CD4-positive, alpha-beta memory T cell (primary cell): ENCODE measurements around the gene GADL1. TPM values are rescaled to one million over a fixed set of nuclear protein-coding genes. Genes with fewer than 3 reads are reported as not detected.

Source experiments
- CTCF ChIA-PET: fragments of 350-600 bp; sonication (Branson Sonifier 250); formaldehyde crosslinking; loops from one replicate; lab custom pipeline; 2021; ENCODE audit warnings: inconsistent platforms; ENCODE audit not compliant: partially characterized antibody; lab: Charles Lee
- POLR2A ChIA-PET: fragments of 350-600 bp; sonication (Branson Sonifier 250); formaldehyde crosslinking; loops from one replicate; lab custom pipeline; 2021; ENCODE audit not compliant: partially characterized antibody; lab: Charles Lee
- DNase-seq, 5 donors: peaks; one replicate each; pipeline versions ENCODE4 v3.0.0 to v3.0.0-alpha.2; 2020 to 2022; ENCODE audit warnings: mixed read lengths in 1 of 5
- H3K27ac ChIP-seq: one replicate; pipeline ENCODE4 v1.7.0; 2013; ENCODE audit warnings: low read depth, low read length
- H3K27me3 ChIP-seq: 2 replicates; pipeline ENCODE4 v1.7.0; 2013; ENCODE audit warnings: mild to moderate bottlenecking, low read length, moderate library complexity; ENCODE audit not compliant: insufficient read depth
- H3K36me3 ChIP-seq: 2 replicates; pipeline ENCODE4 v1.7.0; 2013; ENCODE audit warnings: mild to moderate bottlenecking, low read length, moderate library complexity; ENCODE audit not compliant: insufficient read depth
- H3K4me1 ChIP-seq: 2 replicates; pipeline ENCODE4 v1.7.0; 2013; ENCODE audit warnings: mild to moderate bottlenecking, low read length, moderate library complexity; ENCODE audit not compliant: insufficient read depth
- H3K4me3 ChIP-seq, 2 donors: one replicate each; pipeline ENCODE4 v1.7.0; 2013; ENCODE audit warnings: low read length in 2 of 2, mild to moderate bottlenecking in 1 of 2
- H3K9me3 ChIP-seq, 2 donors: one replicate each; pipeline ENCODE4 v1.7.0; 2013; ENCODE audit warnings: low read length in 2 of 2, control low read depth in 1 of 2; ENCODE audit not compliant: control insufficient read depth in 1 of 2
- H3K27ac Mint-ChIP-seq, 7 donors: one replicate each; pipeline ENCODE4 v1.8.0; 2020 to 2021; ENCODE audit warnings: mixed read lengths in 7 of 7, mild to moderate bottlenecking in 6 of 7, inconsistent platforms in 3 of 7, moderate library complexity in 3 of 7
- H3K27me3 Mint-ChIP-seq, 2 donors: one replicate each; pipeline ENCODE4 v1.8.0; 2020 to 2021; ENCODE audit warnings: mixed read lengths in 2 of 2
- H3K36me3 Mint-ChIP-seq, 2 donors: one replicate each; pipeline ENCODE4 v1.8.0; 2020 to 2021; ENCODE audit warnings: mixed read lengths in 2 of 2, inconsistent platforms in 1 of 2, mild to moderate bottlenecking in 1 of 2
- H3K4me1 Mint-ChIP-seq, 4 donors: one replicate each; pipeline ENCODE4 v1.8.0; 2020 to 2021; ENCODE audit warnings: mixed read lengths in 4 of 4, mild to moderate bottlenecking in 1 of 4
- H3K4me3 Mint-ChIP-seq, 8 donors: one replicate each; pipeline ENCODE4 v1.8.0; 2020 to 2021; ENCODE audit warnings: mixed read lengths in 8 of 8, mild to moderate bottlenecking in 7 of 8, moderate library complexity in 6 of 8, inconsistent platforms in 3 of 8
- H3K9me3 Mint-ChIP-seq, 8 donors: one replicate each; pipeline ENCODE4 v1.8.0; 2020 to 2021; ENCODE audit warnings: mixed read lengths in 8 of 8, mild to moderate bottlenecking in 5 of 8, inconsistent platforms in 3 of 8, moderate library complexity in 1 of 8
- intact Hi-C: fragments of 100-400 bp; cut with micrococcal nuclease; formaldehyde crosslinking; loops from one replicate; pipeline ENCODE4 v1.15.1; 2023
- polyA plus RNA-seq, 2 donors: library from polyadenylated mRNA; unstranded; fragments of 300-500 nt; fragmentation: Illumina TruSeq; gene quantifications; one replicate each; pipeline ENCODE4 v1.2.3, GENCODE V29; 2021
- total RNA-seq, 2 experiments: library from RNA; stranded (reverse); gene quantifications; one replicate each; pipeline ENCODE4 v1.2.3, GENCODE V29; 2021

The GADL1 gene
- total and polyA plus RNA-seq, 4 experiments from 2014 or later: not detected

DNA sequence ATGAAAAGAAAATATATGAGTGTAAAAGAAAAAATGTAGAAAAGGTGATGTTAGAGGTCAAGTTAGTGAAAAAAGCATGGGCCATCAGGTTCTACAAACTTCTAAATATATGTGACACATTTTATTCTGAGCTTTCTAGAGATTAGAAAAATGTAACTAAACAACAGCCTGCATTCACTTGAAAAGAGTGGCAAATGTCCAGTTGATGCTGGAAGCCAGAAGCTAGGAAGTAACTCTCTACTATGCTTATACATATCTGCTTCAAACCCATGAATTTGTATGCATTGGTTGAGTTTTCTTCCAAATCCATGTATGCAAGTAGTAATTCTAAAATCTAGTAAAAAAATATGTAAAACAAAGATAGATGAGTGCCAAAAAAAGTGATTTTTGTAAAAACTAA, 164.5 kb downstream of the GADL1 start:
- peaks cover 0 to 2% (median 0%) of the 10 kb centered on the region in 8 donors for H3K9me3 Mint-ChIP-seq

DNA sequence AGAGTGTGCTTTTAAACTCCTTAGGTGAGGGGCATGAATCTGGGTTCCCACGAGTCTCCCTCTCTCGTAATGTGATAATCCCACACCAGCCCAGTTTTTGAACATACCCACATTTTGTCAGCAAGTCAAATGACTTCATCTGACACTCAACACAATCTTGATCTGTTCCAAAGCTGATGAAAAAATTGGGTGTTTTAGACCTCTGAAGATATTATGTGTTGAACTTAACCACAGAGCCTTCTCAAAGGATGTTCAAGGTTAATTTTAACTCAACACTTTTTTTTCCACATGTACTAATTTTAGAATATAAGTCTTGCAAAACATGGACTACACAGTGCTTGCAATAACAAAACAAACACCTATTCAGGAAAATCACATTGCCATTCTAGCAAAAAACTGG, 164.9 kb downstream of the GADL1 start:
- Histone ChIP-seq H3K4me1 (no peaks in the 10 kb centered on the region), H3K27me3 (no peaks in the 10 kb centered on the region), H3K36me3 (no peaks in the 10 kb centered on the region), H3K4me3 (no peak overlapping the region), H3K27ac (no peak overlapping the region), H3K9me3 (no peaks in the 10 kb centered on the region)
- Mint-ChIP-seq H3K4me1 (peaks cover 0 to 8% (median 6%) of the 10 kb centered on the region in 4 donors), H3K4me3 (no peak overlapping the region), H3K36me3 (no peaks in the 10 kb centered on the region), H3K9me3 (peaks cover 0 to 2% (median 0%) of the 10 kb centered on the region in 8 donors), H3K27me3 (peaks cover 0 to 1% of the 10 kb centered on the region in 2 donors), H3K27ac (no peak overlapping the region)
- CTCF ChIA-PET: no interaction called here
- POLR2A ChIA-PET: no interaction called here
- intact Hi-C loops: no loop called here
- no peak for DNase-seq

More for the DNA sequence above, 164.5 kb downstream of the GADL1 start:
- Histone ChIP-seq H3K9me3 (no peaks in the 10 kb centered on the region), H3K27me3 (no peaks in the 10 kb centered on the region), H3K4me3 (no peak overlapping the region), H3K36me3 (no peaks in the 10 kb centered on the region), H3K4me1 (no peaks in the 10 kb centered on the region), H3K27ac (no peak overlapping the region)
- DNase-seq: no peak
- H3K4me1 Mint-ChIP-seq: peaks cover 0 to 8% (median 6%) of the 10 kb centered on the region in 4 donors
- H3K27me3 Mint-ChIP-seq: peaks cover 0 to 1% of the 10 kb centered on the region in 2 donors
- POLR2A ChIA-PET: no interaction called here
- H3K4me3 Mint-ChIP-seq: no peak overlapping the region
- no peak overlapping the region for H3K27ac Mint-ChIP-seq
- no peaks in the 10 kb centered on the region for H3K36me3 Mint-ChIP-seq
- CTCF ChIA-PET: no interaction called here
- intact Hi-C loops: no loop called here

DNA sequence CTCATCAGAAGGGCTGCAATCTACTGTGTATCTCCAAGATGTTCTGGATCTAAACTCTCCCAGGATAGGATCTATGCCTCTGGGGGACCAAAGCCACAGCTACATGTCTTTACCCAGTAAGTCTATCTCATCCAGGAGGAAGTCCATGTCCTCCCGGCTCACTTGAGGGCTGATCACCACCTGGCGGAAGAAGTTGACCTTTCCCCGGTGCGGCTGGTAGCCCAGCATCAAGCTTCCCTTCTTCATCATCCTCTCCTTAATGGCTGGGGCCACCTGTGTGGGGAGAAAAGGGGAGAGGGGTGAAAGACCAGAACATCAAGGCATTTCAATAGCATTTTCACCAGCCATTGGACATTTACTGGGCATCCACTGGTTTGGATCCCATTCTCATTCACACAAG, 166.3 kb downstream of the GADL1 start:
- Mint-ChIP-seq H3K4me1 (peaks cover 0 to 7% (median 5%) of the 10 kb centered on the region in 4 donors), H3K9me3 (peaks cover 0 to 2% (median 0%) of the 10 kb centered on the region in 8 donors), H3K27ac (no peak overlapping the region), H3K36me3 (no peaks in the 10 kb centered on the region), H3K4me3 (no peak overlapping the region), H3K27me3 (no peaks in the 10 kb centered on the region)
- DNase-seq: no peak
- H3K4me3 ChIP-seq: no peak overlapping the region
- no peaks in the 10 kb centered on the region for H3K4me1 ChIP-seq
- ChIA-PET CTCF (interaction anchor here (0.9 kb wide), 1 partner anchor 10 kb away, joined by 3 read pairs; no protein-coding TSS in a partner anchor), POLR2A (no interaction called here)
- intact Hi-C loops: no loop called here
- no peak overlapping the region for H3K27ac ChIP-seq
- H3K27me3 ChIP-seq: no peaks in the 10 kb centered on the region
- no peaks in the 10 kb centered on the region for H3K36me3 ChIP-seq
- no peaks in the 10 kb centered on the region for H3K9me3 ChIP-seq

DNA sequence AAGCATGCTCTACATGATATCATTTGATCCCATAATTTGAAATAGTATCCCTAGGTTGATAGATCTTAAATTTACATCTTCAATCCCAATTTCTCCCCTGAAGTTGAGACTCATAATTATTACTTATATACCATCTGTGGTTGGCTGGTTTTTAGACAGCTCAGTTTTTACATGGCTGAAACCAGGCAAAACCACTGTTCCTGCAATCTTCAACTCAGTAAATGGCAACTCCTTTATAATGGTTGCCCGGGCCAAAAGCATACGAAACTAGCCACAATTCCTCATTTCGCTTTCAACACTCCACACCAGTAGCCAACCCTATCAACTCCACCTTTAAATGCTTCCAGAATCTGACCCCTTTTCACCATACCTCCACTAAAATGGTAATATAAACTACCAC, 169.6 kb downstream of the GADL1 start:
- no peak for DNase-seq
- H3K27me3 Mint-ChIP-seq: no peaks in the 10 kb centered on the region
- POLR2A ChIA-PET: no interaction called here
- no peaks in the 10 kb centered on the region for H3K36me3 Mint-ChIP-seq
- peaks cover 0 to 5% (median 0%) of the 10 kb centered on the region in 8 donors for H3K9me3 Mint-ChIP-seq
- Histone ChIP-seq H3K36me3 (no peaks in the 10 kb centered on the region), H3K4me1 (no peaks in the 10 kb centered on the region), H3K27me3 (no peaks in the 10 kb centered on the region), H3K27ac (no peak overlapping the region), H3K9me3 (no peaks in the 10 kb centered on the region), H3K4me3 (no peak overlapping the region)
- CTCF ChIA-PET: no interaction called here
- H3K4me3 Mint-ChIP-seq: no peak overlapping the region
- H3K4me1 Mint-ChIP-seq: peaks cover 0 to 7% (median 5%) of the 10 kb centered on the region in 4 donors
- no peak overlapping the region for H3K27ac Mint-ChIP-seq
- intact Hi-C loops: no loop called here

DNA sequence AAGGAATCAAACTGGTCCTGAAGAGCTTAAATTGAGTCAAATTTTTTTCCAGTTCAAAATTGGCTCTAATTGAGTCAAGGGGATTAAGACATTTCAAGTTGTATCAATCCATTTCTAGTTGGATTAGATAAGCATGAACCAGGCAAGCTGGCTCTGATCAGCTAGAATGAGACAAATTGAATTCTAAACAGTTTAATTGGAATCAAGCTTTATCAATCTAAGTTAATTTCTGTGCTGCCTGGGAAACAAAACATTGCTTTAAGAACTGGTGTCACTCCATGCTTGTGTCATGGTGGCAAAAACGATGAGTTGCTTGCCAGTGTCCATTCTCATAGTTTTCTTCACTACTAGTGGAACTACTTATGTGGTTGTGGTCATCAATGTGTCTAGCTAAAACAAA, 171.2 kb downstream of the GADL1 start:
- no peak for DNase-seq
- Histone ChIP-seq H3K9me3 (no peaks in the 10 kb centered on the region), H3K4me3 (no peak overlapping the region), H3K36me3 (no peaks in the 10 kb centered on the region), H3K4me1 (no peaks in the 10 kb centered on the region), H3K27ac (no peak overlapping the region), H3K27me3 (no peaks in the 10 kb centered on the region)
- ChIA-PET CTCF (no interaction called here), POLR2A (no interaction called here)
- H3K4me3 Mint-ChIP-seq: no peak overlapping the region
- no peak overlapping the region for H3K27ac Mint-ChIP-seq
- intact Hi-C loops: no loop called here
- H3K9me3 Mint-ChIP-seq: peaks cover 0 to 5% (median 0%) of the 10 kb centered on the region in 8 donors
- no peaks in the 10 kb centered on the region for H3K36me3 Mint-ChIP-seq
- H3K4me1 Mint-ChIP-seq: no peaks in the 10 kb centered on the region
- peaks cover 2% of the 10 kb centered on the region in 2 donors for H3K27me3 Mint-ChIP-seq

DNA sequence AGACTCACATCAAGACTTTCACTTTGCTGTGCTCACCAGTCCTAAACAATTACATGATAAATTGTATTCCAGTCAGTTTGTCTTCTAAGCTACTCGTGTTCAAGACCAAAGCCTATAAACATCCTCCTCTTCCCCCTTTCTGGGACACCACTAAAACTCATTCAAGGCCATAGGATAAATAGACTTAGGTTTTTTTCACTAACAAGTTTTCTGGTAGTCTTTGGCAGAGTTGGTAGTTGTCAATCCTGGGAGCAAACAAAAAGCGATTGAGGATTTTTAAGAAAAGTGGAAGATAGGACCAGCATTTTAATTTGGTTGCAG, 173.2 kb downstream of the GADL1 start:
- CTCF ChIA-PET: no interaction called here
- Histone ChIP-seq H3K27me3 (no peaks in the 10 kb centered on the region), H3K4me1 (no peaks in the 10 kb centered on the region), H3K27ac (no peak overlapping the region), H3K36me3 (no peaks in the 10 kb centered on the region), H3K9me3 (no peaks in the 10 kb centered on the region), H3K4me3 (no peak overlapping the region)
- Mint-ChIP-seq H3K36me3 (no peaks in the 10 kb centered on the region), H3K27ac (no peak overlapping the region), H3K27me3 (peaks cover 2% of the 10 kb centered on the region in 2 donors), H3K4me3 (no peak overlapping the region), H3K4me1 (no peaks in the 10 kb centered on the region), H3K9me3 (peaks cover 0 to 5% (median 0%) of the 10 kb centered on the region in 8 donors)
- intact Hi-C loops: no loop called here
- POLR2A ChIA-PET: no interaction called here
- no peak for DNase-seq

DNA sequence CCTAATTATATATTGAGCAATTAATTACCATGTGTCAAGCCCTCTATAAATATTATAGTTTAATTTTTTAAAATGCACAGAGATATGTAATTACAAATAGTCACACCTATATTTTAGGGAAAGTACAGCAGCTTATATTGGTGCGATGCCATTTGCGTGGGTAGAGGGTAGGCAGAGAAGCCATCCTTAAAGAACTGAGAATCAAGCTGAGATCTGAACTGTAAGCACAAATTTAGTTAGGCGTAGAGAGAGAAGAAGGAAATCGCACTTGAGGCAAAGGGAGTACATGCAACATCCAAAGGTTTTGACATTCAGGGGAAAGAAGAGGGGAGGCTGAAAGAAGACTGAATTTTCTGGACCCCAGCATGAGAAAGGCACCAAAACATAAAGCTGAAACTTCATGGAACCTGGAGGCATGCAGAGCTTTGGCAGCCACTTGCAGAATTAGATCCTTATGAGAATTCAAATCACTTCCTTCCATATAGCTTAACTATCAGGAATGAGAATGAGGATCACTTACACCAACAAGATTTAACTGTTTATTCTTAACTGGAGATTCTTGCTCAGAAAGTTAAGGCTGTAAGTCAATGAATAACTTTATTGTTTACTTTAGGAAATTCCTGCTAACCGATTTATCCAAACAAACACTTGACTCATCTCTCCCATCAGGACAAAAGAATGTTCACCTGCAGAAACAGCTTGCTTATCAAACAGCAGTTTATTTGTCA, 173.7 kb downstream of the GADL1 start:
- CTCF ChIA-PET: no interaction called here

More for the DNA sequence above, 173.7 kb downstream of the GADL1 start:
- H3K9me3 Mint-ChIP-seq: peaks cover 0 to 5% (median 0%) of the 10 kb centered on the region in 8 donors
- intact Hi-C loops: no loop called here
- Histone ChIP-seq H3K4me3 (no peak overlapping the region), H3K27me3 (no peaks in the 10 kb centered on the region), H3K9me3 (no peaks in the 10 kb centered on the region), H3K27ac (no peak overlapping the region), H3K36me3 (no peaks in the 10 kb centered on the region), H3K4me1 (no peaks in the 10 kb centered on the region)
- no peak for DNase-seq
- no peak overlapping the region for H3K4me3 Mint-ChIP-seq
- H3K4me1 Mint-ChIP-seq: no peaks in the 10 kb centered on the region
- H3K36me3 Mint-ChIP-seq: no peaks in the 10 kb centered on the region
- peaks cover 2% of the 10 kb centered on the region in 2 donors for H3K27me3 Mint-ChIP-seq
- no peak overlapping the region for H3K27ac Mint-ChIP-seq
- POLR2A ChIA-PET: no interaction called here
